PFSK-1 (cell line): Measurements from ENCODE around the gene PRKN.

Experiments
- FOXP2 ChIP-seq: optimal IDR thresholded peaks from 2 replicates; pipeline ENCODE3; 2011; ENCODE audit warnings: borderline replicate concordance, control low read depth, inconsistent platforms; ENCODE audit not compliant: insufficient read depth; ENCODE audit errors: extremely low read length, extremely low read depth
- POLR2AphosphoS5 ChIP-seq: IDR thresholded peaks from 2 replicates; pipeline ENCODE4 v1.6.1; 2012; ENCODE audit warnings: low read depth, mild to moderate bottlenecking, control low read depth, low read length, moderate library complexity
- REST ChIP-seq, 2 experiments: IDR thresholded peaks; 2 replicates each; pipeline versions ENCODE4 v1.6.1 to v1.8.0; 2011 to 2012; ENCODE audit warnings: low read depth in 2 of 2, low read length in 2 of 2, control low read depth in 1 of 2, inconsistent platforms in 1 of 2, mild to moderate bottlenecking in 1 of 2, moderate library complexity in 1 of 2; ENCODE audit not compliant: insufficient read depth in 1 of 2
- SIN3A ChIP-seq: IDR thresholded peaks from 2 replicates; pipeline ENCODE4 v1.6.1; 2012; ENCODE audit warnings: mild to moderate bottlenecking, low read length, moderate library complexity, borderline replicate concordance; ENCODE audit not compliant: insufficient read depth
- TAF1 ChIP-seq: IDR thresholded peaks from 2 replicates; pipeline ENCODE4 v1.6.1; 2012; ENCODE audit warnings: low read length, control low read depth, borderline replicate concordance; ENCODE audit not compliant: insufficient read depth

PRKN gene

GRCh38 chr6:162019349-162019748 is 708.2 kb downstream of the PRKN start:
- TF ChIP-seq REST (IDR thresholded peaks at IDR 0.05; ENCODE audit: insufficient read depth in 1 of 2, low read depth in 2 of 2, low read length in 2 of 2) (no peak), SIN3A (no peak), TAF1 (no peak), FOXP2 (no peak)

- no peak for TF ChIP-seq POLR2AphosphoS5
- no peak for TF ChIP-seq SIN3A
- no peak for TF ChIP-seq REST (IDR thresholded peaks at IDR 0.05; ENCODE audit: insufficient read depth in 1 of 2, low read depth in 2 of 2, low read length in 2 of 2)
- no peak for TF ChIP-seq FOXP2
- TF ChIP-seq TAF1: no peak
Observed at GRCh38 chr6:162017536-162017935, 710.0 kb downstream of the PRKN start.

DNA sequence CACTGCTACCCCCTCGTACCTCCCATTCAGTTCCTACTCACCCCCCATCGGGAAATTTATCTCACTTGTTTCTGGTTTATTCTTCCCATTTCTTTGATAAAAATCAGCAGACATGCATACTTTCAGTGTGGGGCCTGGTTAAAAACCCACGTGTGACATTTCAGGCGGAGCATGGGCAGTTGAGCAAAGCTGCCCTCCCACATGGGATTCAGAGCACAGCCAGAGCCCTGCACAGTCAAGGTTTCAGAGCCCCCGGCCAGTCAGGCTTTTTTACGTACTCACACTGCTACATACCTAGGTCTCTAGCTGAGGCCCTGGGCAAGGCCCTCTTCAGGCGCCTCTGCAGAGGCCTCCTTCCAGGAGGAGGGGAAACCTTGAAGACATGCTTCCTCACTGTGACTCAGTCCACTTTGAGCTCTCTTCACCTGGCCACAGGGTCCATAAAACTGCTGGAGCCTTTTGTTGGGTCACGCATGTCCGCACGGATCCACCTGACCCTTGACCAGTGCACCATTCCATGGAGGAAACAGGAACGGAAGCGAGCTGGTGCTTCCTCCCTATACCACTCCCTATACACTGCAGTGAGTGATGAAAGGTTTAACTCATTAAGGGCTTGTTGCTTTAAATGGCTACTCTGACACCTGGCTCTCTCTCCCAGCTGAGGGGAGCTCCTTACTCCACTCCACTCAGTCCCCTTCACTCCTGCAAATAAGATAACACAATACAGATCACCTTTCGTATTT is 713.3 kb downstream of the PRKN start:
- no peak for TF ChIP-seq REST (IDR thresholded peaks at IDR 0.05; ENCODE audit: insufficient read depth in 1 of 2, low read depth in 2 of 2, low read length in 2 of 2)
- TF ChIP-seq FOXP2: no peak
- TF ChIP-seq SIN3A: no peak
- TF ChIP-seq TAF1: no peak
- TF ChIP-seq POLR2AphosphoS5: no peak

DNA sequence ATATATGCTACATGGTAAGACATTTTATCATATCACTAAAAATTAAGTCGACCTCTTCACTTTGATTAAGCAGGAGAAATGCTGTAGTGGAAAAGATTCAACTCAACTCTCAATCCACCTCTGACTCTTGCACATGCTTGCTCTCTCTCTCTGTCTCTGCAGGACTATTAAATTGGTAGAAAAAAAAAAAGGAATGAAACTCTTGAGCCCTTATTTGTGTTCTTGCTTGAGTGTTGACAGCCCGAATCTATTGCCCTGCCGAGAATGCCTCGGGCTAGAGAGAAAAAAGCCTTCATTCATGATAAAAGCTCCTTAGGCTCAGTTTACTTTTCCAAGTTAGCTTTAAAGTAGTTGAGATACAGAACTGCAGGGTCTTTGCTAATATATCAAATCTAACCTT is 722.2 kb downstream of the PRKN start:
- no peak for TF ChIP-seq FOXP2
- no peak for TF ChIP-seq REST (IDR thresholded peaks at IDR 0.05; ENCODE audit: insufficient read depth in 1 of 2, low read depth in 2 of 2, low read length in 2 of 2)
- no peak for TF ChIP-seq TAF1
- TF ChIP-seq SIN3A: no peak
- no peak for TF ChIP-seq POLR2AphosphoS5

DNA sequence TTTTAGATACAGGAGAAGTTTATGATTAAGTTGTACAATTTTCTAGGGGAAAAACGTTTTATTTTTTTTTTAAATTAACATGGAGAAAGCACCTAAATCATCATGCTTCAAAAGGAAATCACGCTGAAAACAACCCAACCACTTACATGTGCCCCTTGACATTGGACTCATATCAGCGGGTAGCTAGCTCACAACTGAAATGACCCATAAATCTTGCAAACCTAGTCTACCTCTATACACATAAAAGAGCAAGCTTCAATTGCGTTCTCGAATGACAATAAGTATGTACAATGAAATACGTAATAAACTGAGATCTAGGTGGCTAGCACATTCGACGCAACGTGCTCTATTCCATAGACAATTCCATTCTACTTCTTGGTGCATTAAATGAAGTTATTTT is 730.8 kb downstream of the PRKN start:
- TF ChIP-seq POLR2AphosphoS5 (no peak), FOXP2 (no peak), TAF1 (no peak), SIN3A (no peak), REST (IDR thresholded peaks at IDR 0.05; ENCODE audit: insufficient read depth in 1 of 2, low read depth in 2 of 2, low read length in 2 of 2) (no peak)
